Measurements from ENCODE around the gene PLP2. TPM values are rescaled to one million over a fixed set of nuclear protein-coding genes. Genes with fewer than 3 reads are reported as not detected.

PLP2 gene
- total RNA-seq, 1 donor from 2014 or later: 13.4 TPM

GRCh38 chrX:49186125-49187027 is 14.7 kb downstream of the PLP2 start, which contains the start of gene PRICKLE3:
Gene PRICKLE3 (minus strand): TSS chrX:49186373. CDS start chrX:49186297, 76 bp downstream.
- peak; percentile 14 for DNase-seq (ENCODE audit: low read depth)

- no peak for DNase-seq (ENCODE audit: low read depth)
Measured at GRCh38 chrX:49187028-49187394, 15.3 kb downstream of the PLP2 start.

GRCh38 chrX:49187526-49187925 is 15.8 kb downstream of the PLP2 start:
- DNase-seq (ENCODE audit: low read depth): no peak

- no peak for DNase-seq (ENCODE audit: low read depth)
Measured at GRCh38 chrX:49188468-49189076, 16.9 kb downstream of the PLP2 start.

GRCh38 chrX:49189606-49190005 is 17.9 kb downstream of the PLP2 start:
- DNase-seq (ENCODE audit: low read depth): no peak

GRCh38 chrX:49190821-49191573 is 19.3 kb downstream of the PLP2 start:
- DNase-seq (ENCODE audit: low read depth): peak; percentile 99

- DNase-seq (ENCODE audit: low read depth): no peak
Measured at GRCh38 chrX:49191574-49192011, 19.9 kb downstream of the PLP2 start.

- peak; percentile 22 for DNase-seq (ENCODE audit: low read depth)
Measured at GRCh38 chrX:49192722-49193328, 21.1 kb downstream of the PLP2 start.

- no peak for DNase-seq (ENCODE audit: low read depth)
Measured at GRCh38 chrX:49193542-49193964, 21.9 kb downstream of the PLP2 start.

- no peak for DNase-seq (ENCODE audit: low read depth)
Measured at GRCh38 chrX:49197543-49198087, 25.9 kb downstream of the PLP2 start.

GRCh38 chrX:49198540-49199314 is 27.0 kb downstream of the PLP2 start:
- DNase-seq (ENCODE audit: low read depth): no peak

GRCh38 chrX:49199315-49199595 is 27.6 kb downstream of the PLP2 start:
- no peak for DNase-seq (ENCODE audit: low read depth)

GRCh38 chrX:49199906-49200771 is 28.4 kb downstream of the PLP2 start, which contains the start of gene SYP:
Gene SYP (minus strand): TSS chrX:49200193. CDS start chrX:49200186, 7 bp downstream.
- DNase-seq (ENCODE audit: low read depth): peak; percentile 54

GRCh38 chrX:49202022-49202421 is 30.3 kb downstream of the PLP2 start:
- DNase-seq (ENCODE audit: low read depth): no peak

- no peak for DNase-seq (ENCODE audit: low read depth)
Measured at GRCh38 chrX:49203536-49203935, 31.8 kb downstream of the PLP2 start.

GRCh38 chrX:49204017-49204416 is 32.3 kb downstream of the PLP2 start:
- no peak for DNase-seq (ENCODE audit: low read depth)

GRCh38 chrX:49204709-49205108 is 33.0 kb downstream of the PLP2 start:
- no peak for DNase-seq (ENCODE audit: low read depth)

GRCh38 chrX:49205443-49205842 is 33.7 kb downstream of the PLP2 start:
- no peak for DNase-seq (ENCODE audit: low read depth)

- no peak for DNase-seq (ENCODE audit: low read depth)
Measured at GRCh38 chrX:49206543-49206942, 34.8 kb downstream of the PLP2 start.

- no peak for DNase-seq (ENCODE audit: low read depth)
Measured at GRCh38 chrX:49208399-49208798, 36.7 kb downstream of the PLP2 start.

Data from renal cortical epithelial cell (primary cell).